Epithelial cell of esophagus (primary cell): ENCODE data around the gene ASB18.

ENCODE experiments used
- DNase-seq: peaks from one replicate; pipeline ENCODE4 v3.0.0; 2010; ENCODE audit warnings: low read depth
- H3K4me3 ChIP-seq: 2 replicates; pipeline ENCODE4 v1.5.1; 2011; ENCODE audit warnings: mild to moderate bottlenecking, low read length, control low read depth
- CTCF ChIP-seq: IDR thresholded peaks from 2 replicates; pipeline ENCODE4 v1.5.1; 2011; ENCODE audit warnings: low read depth, mild to moderate bottlenecking, low read length, control low read depth, inconsistent platforms; ENCODE audit not compliant: insufficient read depth; ENCODE audit errors: missing control alignments

Gene ASB18

GRCh38 chr2:236195726-236196125, 68.5 kb downstream of the ASB18 start:
- H3K4me3 ChIP-seq, result no peak overlapping the region
- DNase-seq, result no peak
- TF ChIP-seq CTCF, result no peak

- H3K4me3 ChIP-seq, result no peak overlapping the region
- DNase-seq, result no peak
- no peak for TF ChIP-seq CTCF
Observed at GRCh38 chr2:236194786-236195185, 69.4 kb downstream of the ASB18 start.

DNA sequence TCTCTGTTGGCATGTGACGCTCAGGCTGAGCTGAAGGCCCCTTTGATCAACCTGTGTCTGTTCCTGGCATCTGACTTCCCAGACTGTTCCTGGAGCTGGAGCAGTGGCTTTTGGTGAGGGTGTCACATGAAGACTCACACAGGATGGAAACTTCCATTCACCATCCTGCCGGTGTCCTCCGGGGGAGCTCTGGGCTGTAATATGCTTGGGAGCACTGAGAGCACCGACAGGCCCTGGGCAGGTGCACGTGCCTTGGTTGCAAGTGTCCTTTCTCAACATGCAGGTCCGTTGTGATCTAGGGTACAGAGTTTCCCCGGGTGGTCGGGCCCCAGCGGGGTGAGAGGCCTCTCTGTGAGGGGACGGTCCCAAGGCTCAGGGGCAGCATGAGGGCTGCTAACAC, 71.2 kb downstream of the ASB18 start:
- DNase-seq, result no peak
- TF ChIP-seq CTCF, result no peak
- H3K4me3 ChIP-seq, result no peak overlapping the region

DNA sequence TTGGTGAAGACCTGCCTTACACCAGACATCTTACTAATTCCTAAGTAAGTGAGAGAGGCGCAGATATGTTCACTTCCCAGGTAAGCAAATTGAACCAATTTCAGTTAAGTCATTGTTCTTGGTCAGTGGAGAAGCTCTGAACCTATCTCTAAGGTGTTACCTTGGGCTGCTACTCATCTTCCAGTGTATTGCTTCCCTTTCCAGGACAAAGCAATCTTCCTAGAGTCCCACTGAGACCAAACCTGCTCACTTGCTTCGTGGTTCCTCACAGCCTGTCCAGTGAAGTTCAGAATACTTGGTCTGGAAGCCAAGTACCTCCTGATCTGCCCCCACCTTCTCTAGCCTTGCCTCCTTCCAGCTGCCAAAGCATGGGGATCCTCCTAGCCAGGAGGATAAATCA, 73.5 kb downstream of the ASB18 start:
- DNase-seq, result no peak
- TF ChIP-seq CTCF, result no peak
- H3K4me3 ChIP-seq, result no peak overlapping the region

- H3K4me3 ChIP-seq, result no peak overlapping the region
- TF ChIP-seq CTCF, result no peak
- DNase-seq, result no peak
Observed at GRCh38 chr2:236184701-236185100, 79.5 kb downstream of the ASB18 start.

DNA sequence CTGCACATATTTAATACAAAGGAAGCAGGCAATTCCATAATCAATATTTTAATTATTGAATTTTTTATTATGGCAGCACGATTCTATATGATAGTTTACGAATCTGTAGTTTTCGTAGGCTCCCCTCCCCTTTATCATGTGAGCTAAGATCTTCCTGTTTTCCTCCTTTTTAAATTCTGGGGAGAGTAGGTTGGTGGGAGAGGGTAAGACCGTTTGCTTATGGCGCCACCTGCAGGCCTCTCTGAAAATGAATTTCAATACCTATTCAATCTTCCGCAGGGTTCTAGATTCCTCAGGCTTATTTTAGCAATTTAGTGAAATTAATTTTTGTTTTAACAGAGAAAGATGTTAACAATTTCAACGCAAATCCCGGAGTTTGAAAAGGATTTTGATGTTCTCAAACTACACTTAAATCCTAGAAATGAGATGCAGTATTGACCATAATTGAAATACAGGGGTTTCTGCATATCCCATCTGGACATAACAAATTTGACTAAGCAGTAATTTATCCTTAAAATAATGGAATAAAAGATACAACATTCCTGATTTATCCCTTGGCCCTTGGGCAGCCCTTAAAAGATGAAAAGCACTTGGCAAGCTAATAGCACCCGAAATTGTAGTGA, 83.3 kb downstream of the ASB18 start:
- no peak overlapping the region for H3K4me3 ChIP-seq
- DNase-seq, result peak; percentile 65
- peak; percentile 75 for TF ChIP-seq CTCF

DNA sequence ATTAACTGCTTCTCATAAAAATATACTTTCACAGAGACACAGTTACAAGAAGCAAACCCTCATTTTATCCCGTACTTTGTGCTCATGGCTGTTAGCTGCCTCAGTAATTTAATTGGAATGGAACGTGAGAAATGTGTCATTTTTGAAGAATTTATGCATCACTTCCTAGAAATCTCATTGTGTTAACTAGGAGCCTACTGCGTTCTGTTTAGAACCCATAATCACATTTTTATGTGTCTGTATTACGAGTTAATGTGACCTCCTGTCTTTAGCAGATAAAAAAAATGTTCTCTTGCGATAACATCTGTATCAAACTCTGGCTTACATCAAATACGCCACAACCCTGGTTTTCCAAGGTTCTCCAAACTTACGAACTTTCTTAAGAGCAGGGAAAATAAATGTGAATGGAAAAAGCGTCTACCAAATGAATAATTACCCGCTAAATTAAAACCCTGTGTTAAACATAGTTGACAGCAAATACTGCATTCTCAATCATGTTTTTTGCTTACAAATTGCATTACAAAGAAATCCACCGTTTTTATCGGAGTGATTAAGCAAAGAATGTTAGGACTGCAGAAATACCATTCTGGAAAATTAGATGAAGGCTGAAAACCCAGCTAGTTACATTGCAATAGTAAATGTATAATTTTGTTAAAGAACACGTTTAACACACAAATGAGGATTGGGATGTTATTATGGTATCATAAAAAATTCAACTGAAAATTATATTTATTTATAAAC, 84.0 kb downstream of the ASB18 start:
- TF ChIP-seq CTCF, result no peak
- H3K4me3 ChIP-seq, result no peak overlapping the region
- DNase-seq, result peak; percentile 77
